Karpas-422 (cell line): Measurements from ENCODE around the gene FAM13C. TPM values are rescaled to one million over a fixed set of nuclear protein-coding genes. Genes with fewer than 3 reads are reported as not detected.

Experiments used
- DNase-seq: peaks from one replicate; pipeline ENCODE4 v3.0.0-alpha.2; 2015
- H2AFZ ChIP-seq: fragments of 200-600 bp; sonication (generic); 2 replicates; pipeline ENCODE4 v1.6.1; 2014; ENCODE audit warnings: antibody characterized with exemption, low read length, mixed read lengths
- H3K27ac ChIP-seq: fragments of 200-600 bp; sonication (generic); 2 replicates; pipeline ENCODE4 v1.5.1; 2014; ENCODE audit warnings: mild to moderate bottlenecking, low read length, moderate library complexity
- H3K27me3 ChIP-seq: fragments of 200-600 bp; sonication (generic); 2 replicates; pipeline ENCODE4 v1.6.1; 2014; ENCODE audit warnings: low read length, mixed read lengths
- H3K36me3 ChIP-seq: fragments of 200-600 bp; sonication (generic); 2 replicates; pipeline ENCODE4 v1.6.1; 2014; ENCODE audit warnings: low read length, mixed read lengths; ENCODE audit not compliant: insufficient read depth
- H3K4me1 ChIP-seq: fragments of 200-600 bp; sonication (generic); 2 replicates; pipeline ENCODE4 v1.6.1; 2014; ENCODE audit warnings: mild to moderate bottlenecking, low read length, mixed read lengths
- H3K4me2 ChIP-seq: fragments of 200-600 bp; sonication (generic); 2 replicates; pipeline ENCODE4 v1.6.1; 2014; ENCODE audit warnings: low read length, low read depth, mild to moderate bottlenecking; ENCODE audit not compliant: poor library complexity, severe bottlenecking
- H3K4me3 ChIP-seq: fragments of 200-600 bp; sonication (generic); 2 replicates; pipeline ENCODE4 v1.5.1; 2014; ENCODE audit warnings: mild to moderate bottlenecking, antibody characterized with exemption, low read length, mixed read lengths
- H3K79me2 ChIP-seq: fragments of 200-600 bp; sonication (generic); 2 replicates; pipeline ENCODE4 v1.6.1; 2014; ENCODE audit warnings: mild to moderate bottlenecking, low read length, mixed read lengths
- H3K9ac ChIP-seq: fragments of 200-600 bp; sonication (generic); 2 replicates; pipeline ENCODE4 v1.6.0; 2014; ENCODE audit warnings: low read length
- H3K9me2 ChIP-seq: fragments of 200-600 bp; sonication (generic), shearing (Covaris generic); replicated peaks from 2 replicates; pipeline ENCODE4 v1.6.0; 2014; ENCODE audit warnings: mild to moderate bottlenecking, low read length, moderate library complexity; ENCODE audit not compliant: insufficient read depth
- H3K9me3 ChIP-seq: fragments of 300-700, 200-600 bp; sonication (generic); 2 replicates; pipeline ENCODE4 v1.6.1; 2014; ENCODE audit warnings: low read length, mixed read lengths
- H4K20me1 ChIP-seq: fragments of 200-600 bp; sonication (generic); 2 replicates; pipeline ENCODE4 v1.6.1; 2014; ENCODE audit warnings: mild to moderate bottlenecking, antibody characterized with exemption, low read length, low read depth; ENCODE audit not compliant: insufficient read depth
- total RNA-seq: library from RNA; depleted of rRNA; stranded (reverse); fragments of >200 nt; shearing (Covaris generic); gene quantifications from 2 replicates; pipeline ENCODE4 v1.2.3, GENCODE V29; 2014; ENCODE audit warnings: low replicate concordance

Gene FAM13C
- total RNA-seq, 1 experiment from 2014 or later: not detected

DNA sequence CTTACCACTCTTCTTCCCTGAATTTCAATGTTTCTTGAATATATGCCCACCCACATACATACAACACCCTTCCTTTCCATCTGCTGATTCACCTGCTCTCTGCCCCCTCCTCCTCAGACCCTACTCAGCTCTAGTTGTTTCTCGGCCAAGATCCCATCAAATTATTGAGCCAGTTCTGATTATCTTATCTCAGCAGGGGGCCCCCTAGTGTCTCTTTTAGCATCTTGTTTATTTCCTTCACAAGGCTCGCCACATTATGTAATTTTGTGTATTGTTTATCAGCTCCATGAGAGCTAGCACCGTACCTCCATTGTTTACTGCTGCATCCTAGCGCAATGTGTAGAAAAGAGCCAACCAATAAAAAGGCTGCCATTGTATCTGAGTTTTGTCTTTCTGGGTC is 71.9 kb downstream of the FAM13C start:
- Histone ChIP-seq H3K9me2 (no peaks in the 10 kb centered on the region), H3K9ac (no peak overlapping the region), H3K4me2 (no peak overlapping the region), H3K9me3 (no peaks in the 10 kb centered on the region), H2AFZ (no peak overlapping the region), H3K79me2 (no peaks in the 10 kb centered on the region), H3K36me3 (no peaks in the 10 kb centered on the region), H3K4me3 (no peak overlapping the region), H3K27ac (no peak overlapping the region), H3K4me1 (no peaks in the 10 kb centered on the region), H4K20me1 (no peaks in the 10 kb centered on the region), H3K27me3 (no peaks in the 10 kb centered on the region)
- DNase-seq: peak; percentile 56

GRCh38 chr10:59289853-59290252 is 72.5 kb downstream of the FAM13C start:
- H4K20me1 ChIP-seq: no peaks in the 10 kb centered on the region
- no peak for DNase-seq
- H3K9me3 ChIP-seq: no peaks in the 10 kb centered on the region
- no peak overlapping the region for H3K9ac ChIP-seq
- no peaks in the 10 kb centered on the region for H3K36me3 ChIP-seq
- H3K27me3 ChIP-seq: no peaks in the 10 kb centered on the region
- H3K4me3 ChIP-seq: no peak overlapping the region
- no peak overlapping the region for H3K4me2 ChIP-seq
- no peak overlapping the region for H3K27ac ChIP-seq
- no peaks in the 10 kb centered on the region for H3K4me1 ChIP-seq
- no peak overlapping the region for H2AFZ ChIP-seq
- H3K79me2 ChIP-seq: no peaks in the 10 kb centered on the region
- H3K9me2 ChIP-seq: no peaks in the 10 kb centered on the region

- Histone ChIP-seq H3K9ac (no peak overlapping the region), H3K4me3 (no peak overlapping the region), H3K9me2 (no peaks in the 10 kb centered on the region), H3K27ac (no peak overlapping the region), H3K36me3 (no peaks in the 10 kb centered on the region), H4K20me1 (no peaks in the 10 kb centered on the region), H2AFZ (no peak overlapping the region), H3K79me2 (no peaks in the 10 kb centered on the region), H3K27me3 (no peaks in the 10 kb centered on the region), H3K9me3 (no peaks in the 10 kb centered on the region), H3K4me2 (no peak overlapping the region), H3K4me1 (no peaks in the 10 kb centered on the region)
- DNase-seq: no peak
These were observed 74.6 kb downstream of the FAM13C start for GRCh38 chr10:59287587-59288255.

GRCh38 chr10:59285848-59286247 is 76.5 kb downstream of the FAM13C start:
- Histone ChIP-seq H3K9me3 (no peaks in the 10 kb centered on the region), H3K4me2 (no peak overlapping the region), H4K20me1 (no peaks in the 10 kb centered on the region), H3K4me1 (no peaks in the 10 kb centered on the region), H3K27me3 (no peaks in the 10 kb centered on the region), H3K9me2 (no peaks in the 10 kb centered on the region), H3K36me3 (no peaks in the 10 kb centered on the region), H3K9ac (no peak overlapping the region), H3K4me3 (no peak overlapping the region), H3K27ac (no peak overlapping the region), H2AFZ (no peak overlapping the region), H3K79me2 (no peaks in the 10 kb centered on the region)
- DNase-seq: no peak

DNA sequence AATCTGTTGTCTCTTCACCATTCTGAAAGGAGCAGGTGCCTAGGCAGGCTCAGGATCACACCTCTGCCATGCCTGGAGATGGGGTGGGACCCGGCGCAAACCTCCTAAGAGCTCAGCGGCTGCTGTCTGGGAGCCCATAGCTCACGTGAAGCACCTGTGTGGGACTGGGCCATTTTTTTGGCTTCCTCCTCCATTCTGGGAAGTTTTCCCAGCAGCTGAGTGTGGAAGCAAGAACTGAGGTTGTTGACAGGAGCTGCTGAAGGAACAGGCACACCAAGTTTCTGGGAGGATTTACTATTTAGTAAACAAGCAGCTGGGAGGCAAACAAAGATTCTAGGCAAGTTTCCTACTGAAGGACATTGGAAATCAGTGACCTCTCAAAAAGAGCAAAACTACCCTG is 77.3 kb downstream of the FAM13C start:
- Histone ChIP-seq H3K79me2 (no peaks in the 10 kb centered on the region), H3K9ac (no peak overlapping the region), H3K4me3 (no peak overlapping the region), H3K9me2 (no peaks in the 10 kb centered on the region; the same call in 1 of the 2 replicates), H3K9me3 (no peaks in the 10 kb centered on the region), H3K27me3 (no peaks in the 10 kb centered on the region), H2AFZ (no peak overlapping the region), H4K20me1 (no peaks in the 10 kb centered on the region), H3K4me2 (no peak overlapping the region), H3K4me1 (no peaks in the 10 kb centered on the region), H3K27ac (no peak overlapping the region), H3K36me3 (no peaks in the 10 kb centered on the region)
- no peak for DNase-seq

DNA sequence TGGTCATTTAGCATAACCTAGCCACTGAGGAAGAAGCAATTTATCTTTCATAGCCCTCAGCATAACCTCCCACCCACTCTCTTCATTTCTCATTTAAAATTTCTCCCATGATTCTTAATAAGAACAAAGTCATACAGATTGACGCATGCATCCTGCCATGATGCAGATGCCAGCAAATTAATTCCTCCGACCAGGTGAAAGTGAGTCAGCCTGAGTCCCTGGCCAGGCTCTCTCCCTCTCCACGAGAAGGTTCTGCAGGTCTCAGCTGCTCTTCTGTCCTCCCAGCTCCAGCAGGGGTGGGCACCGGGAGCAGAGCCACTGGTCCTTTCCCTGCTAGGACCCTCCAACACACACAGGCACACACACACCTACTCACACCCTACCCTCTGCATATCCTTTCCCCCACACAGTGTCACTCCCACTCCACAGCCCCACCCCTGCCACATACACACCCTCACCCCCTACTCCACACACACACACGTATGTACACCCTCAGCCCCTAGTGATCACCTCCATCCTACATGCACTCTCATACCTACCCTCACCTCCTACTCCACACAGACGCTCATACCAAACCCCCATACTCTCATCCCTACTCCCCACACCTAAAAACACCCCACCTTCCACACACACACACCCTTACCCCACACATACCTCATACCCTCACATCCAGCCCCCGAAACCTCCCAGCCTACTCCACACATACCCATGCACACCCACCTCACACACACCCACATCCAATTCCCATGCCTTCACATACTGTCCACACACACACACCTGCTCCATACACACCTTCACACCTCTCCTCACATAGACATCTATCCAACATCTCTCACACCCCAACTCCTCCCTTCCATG is 78.0 kb downstream of the FAM13C start:
- no peak overlapping the region for H3K9ac ChIP-seq
- H3K27me3 ChIP-seq: no peaks in the 10 kb centered on the region
- H3K9me3 ChIP-seq: no peaks in the 10 kb centered on the region
- H3K4me1 ChIP-seq: no peaks in the 10 kb centered on the region
- H3K9me2 ChIP-seq: no peaks in the 10 kb centered on the region; the same call in 1 of the 2 replicates
- H3K4me3 ChIP-seq: no peak overlapping the region
- DNase-seq: no peak
- H3K4me2 ChIP-seq: no peak overlapping the region
- H2AFZ ChIP-seq: no peak overlapping the region
- no peaks in the 10 kb centered on the region for H4K20me1 ChIP-seq
- H3K27ac ChIP-seq: no peak overlapping the region
- H3K36me3 ChIP-seq: no peaks in the 10 kb centered on the region
- no peaks in the 10 kb centered on the region for H3K79me2 ChIP-seq

DNA sequence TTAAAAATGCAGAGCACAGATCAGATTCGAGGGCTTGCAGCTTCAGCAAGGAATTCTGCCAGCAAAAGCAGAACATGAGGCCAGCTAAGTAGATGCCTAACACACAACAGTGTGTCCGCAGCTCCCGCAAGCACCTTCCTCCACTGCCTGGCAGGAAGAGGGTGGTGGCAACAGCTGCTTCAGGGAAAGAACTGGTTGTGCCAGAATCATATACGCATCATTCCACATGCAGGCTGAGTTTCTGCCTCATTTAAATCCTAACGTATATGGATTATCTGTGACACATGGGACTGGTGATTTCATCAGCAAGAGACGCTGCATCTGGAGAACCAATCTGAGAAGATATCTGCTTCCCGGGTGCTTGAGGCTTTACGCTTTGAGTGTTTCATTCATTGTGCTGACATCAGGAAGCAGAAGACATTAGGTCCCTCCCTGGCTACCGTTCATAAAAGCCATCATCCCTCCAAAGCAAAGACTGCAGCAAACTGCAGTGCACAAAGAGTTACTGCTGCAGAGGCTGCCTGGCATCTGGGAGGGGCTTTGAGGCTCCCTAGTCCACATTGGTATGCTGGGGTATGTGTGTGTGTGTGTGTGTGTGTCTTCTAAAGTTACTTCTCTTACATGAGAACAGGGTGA is 78.8 kb downstream of the FAM13C start:
- DNase-seq: no peak
- H3K4me2 ChIP-seq: no peak overlapping the region
- H3K9me3 ChIP-seq: no peaks in the 10 kb centered on the region
- no peaks in the 10 kb centered on the region for H3K27me3 ChIP-seq
- no peaks in the 10 kb centered on the region; the same call in 1 of the 2 replicates for H3K9me2 ChIP-seq
- H3K9ac ChIP-seq: no peak overlapping the region
- H3K27ac ChIP-seq: no peak overlapping the region
- no peaks in the 10 kb centered on the region for H3K36me3 ChIP-seq
- H3K4me3 ChIP-seq: no peak overlapping the region
- no peaks in the 10 kb centered on the region for H3K4me1 ChIP-seq
- H4K20me1 ChIP-seq: no peaks in the 10 kb centered on the region
- no peaks in the 10 kb centered on the region for H3K79me2 ChIP-seq
- no peak overlapping the region for H2AFZ ChIP-seq

DNA sequence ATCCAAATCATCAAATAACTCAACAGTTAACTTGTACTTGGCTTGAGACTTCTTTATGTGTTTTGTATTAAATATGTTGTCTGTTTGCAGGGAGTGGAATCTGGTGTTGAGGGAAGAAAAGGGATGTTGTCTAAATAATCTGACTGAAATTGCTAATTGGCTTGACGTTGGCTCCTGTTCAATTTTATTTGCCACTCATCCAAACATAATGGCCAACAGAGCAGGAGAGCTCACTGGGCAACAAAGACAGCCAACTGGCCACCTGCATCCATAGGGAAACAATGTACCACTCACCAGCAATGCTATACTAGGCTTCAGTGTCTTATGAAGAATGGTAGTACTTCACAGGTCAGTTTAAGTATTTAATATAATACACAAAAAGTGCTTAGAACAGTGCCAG is 80.5 kb downstream of the FAM13C start:
- no peak for DNase-seq
- Histone ChIP-seq H3K4me2 (no peak overlapping the region), H4K20me1 (no peaks in the 10 kb centered on the region), H3K9me2 (no peaks in the 10 kb centered on the region; the same call in 1 of the 2 replicates), H3K9me3 (no peaks in the 10 kb centered on the region), H3K36me3 (no peaks in the 10 kb centered on the region), H2AFZ (no peak overlapping the region), H3K27me3 (no peaks in the 10 kb centered on the region), H3K4me1 (no peaks in the 10 kb centered on the region), H3K4me3 (no peak overlapping the region), H3K79me2 (no peaks in the 10 kb centered on the region), H3K27ac (no peak overlapping the region), H3K9ac (no peak overlapping the region)
